Natural killer cell (primary cell): ENCODE results near the gene HOXB7. TPM values are rescaled to one million over a fixed set of nuclear protein-coding genes. Genes with fewer than 3 reads are reported as not detected.

Source experiments
- ATAC-seq, 3 donors: fragments of 150-1000 bp in 2 of 3; fragments of 200-7000 bp in 1 of 3; cut with Tn5 transposase; 1 replicate in 1 of 3; 2 replicates in 2 of 3; pipeline ENCODE4 v1.10.0; 2021; ENCODE audit warnings: mild to moderate bottlenecking in 2 of 3, moderate library complexity in 2 of 3
- DNase-seq, 2 donors: peaks; one replicate each; pipeline versions ENCODE4 v3.0.0 to v3.0.0-alpha.2; 2013 to 2021; ENCODE audit warnings: mixed read lengths in 1 of 2
- H3K27ac ChIP-seq: one replicate; pipeline ENCODE4 v1.5.1; 2013; ENCODE audit warnings: mild to moderate bottlenecking, low read length
- H3K27me3 ChIP-seq: one replicate; pipeline ENCODE4 v1.6.1; 2013; ENCODE audit warnings: low read length; ENCODE audit not compliant: control insufficient read depth, insufficient read depth
- H3K36me3 ChIP-seq: one replicate; pipeline ENCODE4 v1.6.1; 2013; ENCODE audit warnings: low read length; ENCODE audit not compliant: control insufficient read depth, insufficient read depth
- H3K4me1 ChIP-seq: one replicate; pipeline ENCODE4 v1.6.1; 2013; ENCODE audit warnings: low read length; ENCODE audit not compliant: control insufficient read depth, insufficient read depth
- H3K4me3 ChIP-seq: one replicate; pipeline ENCODE4 v1.5.1; 2013; ENCODE audit warnings: low read length
- H3K9me3 ChIP-seq: one replicate; pipeline ENCODE4 v1.6.1; 2013; ENCODE audit warnings: low read length; ENCODE audit not compliant: control insufficient read depth, insufficient read depth
- H3K27ac Mint-ChIP-seq, 2 donors: one replicate each; pipeline ENCODE4 v1.8.0; 2022; ENCODE audit warnings: mild to moderate bottlenecking in 2 of 2, mixed read lengths in 2 of 2, moderate library complexity in 1 of 2
- H3K27me3 Mint-ChIP-seq, 2 donors: one replicate each; pipeline ENCODE4 v1.8.0; 2022; ENCODE audit warnings: low read depth in 2 of 2, mixed read lengths in 2 of 2
- H3K36me3 Mint-ChIP-seq: one replicate; pipeline ENCODE4 v1.8.0; 2022; ENCODE audit warnings: mixed read lengths
- H3K4me1 Mint-ChIP-seq, 2 donors: one replicate each; pipeline ENCODE4 v1.8.0; 2022; ENCODE audit warnings: mixed read lengths in 2 of 2
- H3K4me3 Mint-ChIP-seq: one replicate; pipeline ENCODE4 v1.8.0; 2022; ENCODE audit warnings: mild to moderate bottlenecking, moderate library complexity, mixed read lengths
- H3K9me3 Mint-ChIP-seq, 2 donors: one replicate each; pipeline ENCODE4 v1.8.0; 2022; ENCODE audit warnings: mixed read lengths in 2 of 2
- WGBS: methylation state at CpG from one replicate; pipeline ENCODE4 v1.1.7; 2013; ENCODE audit warnings: missing lambda C conversion rate; ENCODE audit not compliant: insufficient coverage; 5-methylcytosine and 5-hydroxymethylcytosine counted together
- intact Hi-C: fragments of 100-400 bp; cut with micrococcal nuclease; formaldehyde crosslinking; loops from one replicate; pipeline ENCODE4 v1.14.2; 2022
- total RNA-seq, 4 donors: library from RNA; stranded (reverse); fragments of 120-200 nt in 1 of 4; gene quantifications; one replicate each; pipeline versions ENCODE4 v1.2.3 to v1.2.4, GENCODE V29; 2013 to 2022
- TF ChIP-seq, protein P1 (sequence below): fragments of 200-600 bp; IDR thresholded peaks from one replicate; pipeline ENCODE4 v1.8.0; 2022; ENCODE audit warnings: antibody characterized with exemption

The HOXB7 gene
- total RNA-seq, 3 donors from 2014 or later (not counting 1 experiment from before 2014, with no cell fraction given): 0.45 to 1.4 (median 0.97) TPM

DNA sequence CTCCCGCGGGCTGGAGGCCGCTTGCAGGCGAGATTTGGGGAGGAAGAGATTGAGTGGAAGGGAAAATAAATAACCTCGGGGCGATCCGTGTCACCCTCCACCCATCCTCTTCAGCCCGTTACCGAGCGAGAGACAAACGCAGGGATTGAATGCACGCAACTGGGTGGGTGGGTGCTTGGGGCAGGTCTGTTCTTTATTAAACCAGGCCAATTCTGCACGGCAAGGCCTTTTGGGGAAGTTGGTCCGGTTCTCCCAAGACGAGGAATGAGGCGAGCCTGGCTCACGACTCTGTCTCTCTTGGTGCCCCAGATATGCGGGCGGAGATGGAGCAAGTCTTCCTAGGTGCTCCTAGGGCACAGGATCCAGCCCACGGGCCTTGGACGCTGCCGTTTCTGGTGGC lies 396 bp upstream of the HOXB7 start:
- no peak for DNase-seq
- H3K4me3 Mint-ChIP-seq: peak overlapping the region; percentile 98
- H3K27me3 Mint-ChIP-seq: peaks cover 36 to 49% of the 10 kb centered on the region in 2 donors
- no peaks in the 10 kb centered on the region for H3K9me3 Mint-ChIP-seq
- no peak for ATAC-seq
- no peak overlapping the region for H3K27ac ChIP-seq
- no peaks in the 10 kb centered on the region for H3K36me3 Mint-ChIP-seq
- peaks cover 53% of the 10 kb centered on the region for H3K4me1 ChIP-seq
- H3K27me3 ChIP-seq: peaks cover 45% of the 10 kb centered on the region
- H3K27ac Mint-ChIP-seq: peak overlapping the region; percentile 43 to 78
- intact Hi-C loops: loop anchor here (5.0 to 10.0 kb wide), 2 partner anchors 111 to 144 kb away; partner anchors contain the start of genes PRAC1 and PRAC2
- no peaks in the 10 kb centered on the region for H3K36me3 ChIP-seq
- peaks cover 43 to 48% of the 10 kb centered on the region in 2 donors for H3K4me1 Mint-ChIP-seq
- TF ChIP-seq, protein P1, sequence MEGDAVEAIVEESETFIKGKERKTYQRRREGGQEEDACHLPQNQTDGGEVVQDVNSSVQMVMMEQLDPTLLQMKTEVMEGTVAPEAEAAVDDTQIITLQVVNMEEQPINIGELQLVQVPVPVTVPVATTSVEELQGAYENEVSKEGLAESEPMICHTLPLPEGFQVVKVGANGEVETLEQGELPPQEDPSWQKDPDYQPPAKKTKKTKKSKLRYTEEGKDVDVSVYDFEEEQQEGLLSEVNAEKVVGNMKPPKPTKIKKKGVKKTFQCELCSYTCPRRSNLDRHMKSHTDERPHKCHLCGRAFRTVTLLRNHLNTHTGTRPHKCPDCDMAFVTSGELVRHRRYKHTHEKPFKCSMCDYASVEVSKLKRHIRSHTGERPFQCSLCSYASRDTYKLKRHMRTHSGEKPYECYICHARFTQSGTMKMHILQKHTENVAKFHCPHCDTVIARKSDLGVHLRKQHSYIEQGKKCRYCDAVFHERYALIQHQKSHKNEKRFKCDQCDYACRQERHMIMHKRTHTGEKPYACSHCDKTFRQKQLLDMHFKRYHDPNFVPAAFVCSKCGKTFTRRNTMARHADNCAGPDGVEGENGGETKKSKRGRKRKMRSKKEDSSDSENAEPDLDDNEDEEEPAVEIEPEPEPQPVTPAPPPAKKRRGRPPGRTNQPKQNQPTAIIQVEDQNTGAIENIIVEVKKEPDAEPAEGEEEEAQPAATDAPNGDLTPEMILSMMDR: no peak
- peak overlapping the region; percentile 85 for H3K4me3 ChIP-seq
- no peaks in the 10 kb centered on the region for H3K9me3 ChIP-seq
- WGBS: 1% methylated on average over 16 of the region's 22 CpGs

DNA sequence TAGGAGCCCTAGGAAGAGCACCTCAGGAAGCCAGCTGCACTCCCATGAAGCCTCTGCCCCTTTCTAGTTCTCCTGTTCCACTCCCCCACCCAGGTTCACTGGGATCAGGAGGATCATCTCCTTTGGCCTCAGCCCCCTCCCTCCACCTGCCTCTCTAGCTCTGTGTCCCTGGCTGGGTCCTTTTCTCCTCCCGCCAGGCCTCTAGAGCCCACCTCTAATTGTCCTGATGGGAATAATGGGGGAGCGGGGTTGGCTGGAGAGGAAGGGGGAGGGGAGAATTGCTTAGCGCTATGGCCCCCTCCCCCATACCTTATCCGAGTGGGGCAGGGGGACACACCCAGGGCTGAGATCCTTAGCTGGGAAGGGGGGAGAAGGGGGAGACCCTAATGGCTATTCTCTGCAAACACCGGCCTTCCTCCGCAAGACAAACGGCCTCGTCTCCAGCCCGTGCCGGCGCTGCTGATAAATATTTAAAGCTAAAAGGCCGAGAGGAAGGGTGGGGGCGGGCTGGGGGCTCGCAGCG lies 997 bp downstream of the HOXB7 start:
- DNase-seq (no peak), ATAC-seq (no peak)
- Histone ChIP-seq H3K4me1 (peaks cover 50% of the 10 kb centered on the region), H3K27ac (no peak overlapping the region), H3K4me3 (peak overlapping the region; percentile 85), H3K9me3 (no peaks in the 10 kb centered on the region), H3K36me3 (no peaks in the 10 kb centered on the region), H3K27me3 (peaks cover 38% of the 10 kb centered on the region)
- peaks cover 25 to 48% of the 10 kb centered on the region in 2 donors for H3K27me3 Mint-ChIP-seq
- no peaks in the 10 kb centered on the region for H3K9me3 Mint-ChIP-seq
- no peaks in the 10 kb centered on the region for H3K36me3 Mint-ChIP-seq
- peak overlapping the region; percentile 98 for H3K4me3 Mint-ChIP-seq
- 6% methylated on average over 12 of the region's 15 CpGs for WGBS
- TF ChIP-seq, protein P1: no peak
- peaks cover 39 to 44% of the 10 kb centered on the region in 2 donors for H3K4me1 Mint-ChIP-seq
- intact Hi-C loops: loop anchor here (5.0 to 10.0 kb wide), 2 partner anchors 112 to 145 kb away; partner anchors contain the start of genes PRAC1 and PRAC2
- H3K27ac Mint-ChIP-seq: no peak overlapping the region

DNA sequence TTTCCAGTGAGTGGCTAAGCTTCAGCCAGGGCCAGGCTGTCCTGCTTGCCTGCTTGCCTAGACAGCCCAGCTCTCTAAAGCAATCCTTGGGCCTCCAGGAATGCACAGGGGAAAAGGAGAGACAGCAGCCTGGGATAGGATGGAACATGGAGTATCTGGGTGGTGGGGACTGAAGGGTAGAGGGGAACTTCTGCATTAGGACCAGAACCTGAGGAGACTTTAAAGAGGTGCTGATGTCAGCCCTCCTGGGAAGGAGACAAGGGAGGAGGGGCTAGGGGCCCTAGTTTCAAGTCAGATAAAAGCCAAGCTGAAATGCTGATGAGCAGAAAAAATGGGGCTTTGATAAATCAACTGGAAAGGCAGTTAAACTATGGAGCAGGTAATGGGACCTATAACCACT lies 1.8 kb downstream of the HOXB7 start:
- peaks cover 42% of the 10 kb centered on the region for H3K4me1 ChIP-seq
- H3K36me3 Mint-ChIP-seq: no peaks in the 10 kb centered on the region
- TF ChIP-seq, protein P1: no peak

DNA sequence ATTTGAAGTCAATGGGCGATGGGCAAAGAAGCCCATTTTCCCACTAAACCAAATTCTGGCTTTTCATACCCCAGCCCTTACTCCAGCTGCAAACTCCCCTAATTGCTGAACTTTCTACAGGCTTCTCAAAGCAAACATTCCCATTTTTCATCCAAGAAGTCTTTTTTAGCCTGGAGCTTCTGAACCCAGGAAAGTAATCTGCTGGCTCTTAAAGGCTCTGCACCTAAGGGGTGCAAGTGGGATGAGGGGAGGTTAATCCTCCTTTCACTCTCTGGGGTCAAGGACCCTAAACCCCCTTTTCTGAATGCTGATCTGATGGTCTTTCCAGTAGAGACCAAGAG lies 2.4 kb downstream of the HOXB7 start:
- H3K9me3 Mint-ChIP-seq: no peaks in the 10 kb centered on the region
- Histone ChIP-seq H3K9me3 (no peaks in the 10 kb centered on the region), H3K36me3 (no peaks in the 10 kb centered on the region), H3K27ac (no peak overlapping the region), H3K4me1 (peaks cover 41% of the 10 kb centered on the region), H3K27me3 (peaks cover 39% of the 10 kb centered on the region), H3K4me3 (no peak overlapping the region)
- H3K4me1 Mint-ChIP-seq: peaks cover 26 to 30% of the 10 kb centered on the region in 2 donors
- ATAC-seq (no peak), DNase-seq (no peak)
- no peak overlapping the region for H3K27ac Mint-ChIP-seq
- no peaks in the 10 kb centered on the region for H3K36me3 Mint-ChIP-seq
- peaks cover 20 to 47% of the 10 kb centered on the region in 2 donors for H3K27me3 Mint-ChIP-seq
- intact Hi-C loops: no loop called here
- no peak overlapping the region for H3K4me3 Mint-ChIP-seq
- TF ChIP-seq, protein P1: no peak
- WGBS: 94% methylated on average over 1 of the region's 1 CpG

More for the DNA sequence above, 1.8 kb downstream of the HOXB7 start:
- DNase-seq: no peak
- Mint-ChIP-seq H3K4me1 (peaks cover 31 to 36% of the 10 kb centered on the region in 2 donors), H3K27ac (no peak overlapping the region), H3K9me3 (no peaks in the 10 kb centered on the region), H3K27me3 (peaks cover 22 to 49% of the 10 kb centered on the region in 2 donors), H3K4me3 (peak overlapping the region; percentile 49)
- intact Hi-C loops: no loop called here
- H3K27me3 ChIP-seq: peaks cover 39% of the 10 kb centered on the region
- H3K4me3 ChIP-seq: no peak overlapping the region
- H3K27ac ChIP-seq: no peak overlapping the region
- ATAC-seq: no peak
- H3K36me3 ChIP-seq: no peaks in the 10 kb centered on the region
- H3K9me3 ChIP-seq: no peaks in the 10 kb centered on the region
